Esophagus (tissue), 2 donors: ENCODE data around the gene ADAM15. TPM values are rescaled to one million over a fixed set of nuclear protein-coding genes. Genes with fewer than 3 reads are reported as not detected.

Source experiments
- H3K27ac ChIP-seq, 2 donors: one replicate each; pipeline ENCODE4 v1.5.1; 2013; ENCODE audit warnings: low read depth in 2 of 2, mild to moderate bottlenecking in 2 of 2, inconsistent platforms in 1 of 2, low read length in 1 of 2, moderate library complexity in 1 of 2
- H3K27me3 ChIP-seq, 2 donors: one replicate each; pipeline ENCODE4 v1.6.1; 2013; ENCODE audit warnings: low read length in 2 of 2, control low read depth in 1 of 2, mild to moderate bottlenecking in 1 of 2; ENCODE audit not compliant: insufficient read depth in 2 of 2, control insufficient read depth in 1 of 2
- H3K36me3 ChIP-seq, 2 donors: one replicate each; pipeline ENCODE4 v1.6.1; 2013; ENCODE audit warnings: low read length in 1 of 2; ENCODE audit not compliant: control insufficient read depth in 2 of 2, insufficient read depth in 2 of 2
- H3K4me1 ChIP-seq, 2 donors: one replicate each; pipeline ENCODE4 v1.6.1; 2013; ENCODE audit warnings: low read length in 1 of 2; ENCODE audit not compliant: control insufficient read depth in 2 of 2, insufficient read depth in 2 of 2
- H3K4me3 ChIP-seq, 2 donors: one replicate each; pipeline ENCODE4 v1.5.1; 2013; ENCODE audit warnings: low read length in 2 of 2, mild to moderate bottlenecking in 2 of 2, low read depth in 1 of 2, moderate library complexity in 1 of 2
- H3K9me3 ChIP-seq, 2 donors: one replicate each; pipeline ENCODE4 v1.6.1; 2013; ENCODE audit warnings: mild to moderate bottlenecking in 2 of 2, low read depth in 1 of 2, low read length in 1 of 2, moderate library complexity in 1 of 2; ENCODE audit not compliant: control insufficient read depth in 2 of 2, insufficient read depth in 1 of 2
- WGBS, 2 donors: extraction: QIAGEN DNeasy Blood & Tissue Kit; methylation state at CpG; one replicate each; pipeline ENCODE4 v1.1.7; 2013; 5-methylcytosine and 5-hydroxymethylcytosine counted together
- polyA plus RNA-seq, 2 donors: library from polyadenylated mRNA; stranded (reverse); fragments of 200-250 nt; gene quantifications; one replicate each; pipeline ENCODE4 v1.2.3, GENCODE V29; 2013
- donor health status: healthy with polysubstance abuse.
- donor health status: Bipolar disorder and iron deficiency.

Gene ADAM15
- polyA plus RNA-seq, 2 donors, result 122 to 222 TPM

GRCh38 chr1:155018617-155019348 is 32.3 kb upstream of the ADAM15 start:
- Histone ChIP-seq H3K4me1 (peaks cover 14 to 41% of the 10 kb centered on the region in 2 donors), H3K36me3 (peaks cover 8 to 29% of the 10 kb centered on the region in 2 donors), H3K9me3 (no peaks in the 10 kb centered on the region), H3K27me3 (no peaks in the 10 kb centered on the region), H3K27ac (peak overlapping the region; percentile 74 to 95), H3K4me3 (no peak overlapping the region)
- WGBS, 2 donors, result 79 to 85% methylated on average over 7 to 8 of the region's 8 CpGs

GRCh38 chr1:155019377-155020245 is 31.5 kb upstream of the ADAM15 start:
- H3K27ac ChIP-seq, result peak overlapping the region in 1 of 2 donors; percentile 74
- peaks cover 14 to 36% of the 10 kb centered on the region in 2 donors for H3K4me1 ChIP-seq
- no peaks in the 10 kb centered on the region for H3K9me3 ChIP-seq
- H3K4me3 ChIP-seq, result no peak overlapping the region
- 61 to 68% methylated on average over 11 of the region's 11 CpGs for WGBS, 2 donors
- peaks cover 3 to 21% of the 10 kb centered on the region in 2 donors for H3K36me3 ChIP-seq
- H3K27me3 ChIP-seq, result no peaks in the 10 kb centered on the region

GRCh38 chr1:155022136-155022926 is 28.8 kb upstream of the ADAM15 start:
- H3K4me1 ChIP-seq, result peaks cover under 1 to 20% of the 10 kb centered on the region in 2 donors
- no peak overlapping the region for H3K4me3 ChIP-seq
- no peak overlapping the region for H3K27ac ChIP-seq
- H3K36me3 ChIP-seq, result no peaks in the 10 kb centered on the region
- no peaks in the 10 kb centered on the region for H3K27me3 ChIP-seq
- 80 to 85% methylated on average over 8 of the region's 8 CpGs for WGBS, 2 donors
- no peaks in the 10 kb centered on the region for H3K9me3 ChIP-seq

- H3K27ac ChIP-seq, result no peak overlapping the region
- H3K9me3 ChIP-seq, result no peaks in the 10 kb centered on the region
- peaks cover 0 to 15% of the 10 kb centered on the region in 2 donors for H3K4me1 ChIP-seq
- H3K27me3 ChIP-seq, result no peaks in the 10 kb centered on the region
- WGBS, 2 donors, result 43 to 49% methylated on average over 4 of the region's 4 CpGs
- no peaks in the 10 kb centered on the region for H3K36me3 ChIP-seq
- no peak overlapping the region for H3K4me3 ChIP-seq
Observed at GRCh38 chr1:155022927-155023236, 28.2 kb upstream of the ADAM15 start.

GRCh38 chr1:155023627-155024026 is 27.5 kb upstream of the ADAM15 start:
- Histone ChIP-seq H3K27me3 (no peaks in the 10 kb centered on the region), H3K9me3 (no peaks in the 10 kb centered on the region), H3K27ac (no peak overlapping the region), H3K4me3 (no peak overlapping the region), H3K4me1 (peaks cover 0 to 14% of the 10 kb centered on the region in 2 donors), H3K36me3 (no peaks in the 10 kb centered on the region)
- WGBS, 2 donors, result 78 to 80% methylated on average over 5 of the region's 5 CpGs

GRCh38 chr1:155024315-155024714 is 26.8 kb upstream of the ADAM15 start:
- WGBS, 2 donors, result 91 to 93% methylated on average over 9 of the region's 9 CpGs
- no peaks in the 10 kb centered on the region for H3K9me3 ChIP-seq
- H3K36me3 ChIP-seq, result no peaks in the 10 kb centered on the region
- H3K4me1 ChIP-seq, result peaks cover 0 to 14% of the 10 kb centered on the region in 2 donors
- H3K4me3 ChIP-seq, result no peak overlapping the region
- H3K27ac ChIP-seq, result no peak overlapping the region
- no peaks in the 10 kb centered on the region for H3K27me3 ChIP-seq

GRCh38 chr1:155026154-155026553 is 25.0 kb upstream of the ADAM15 start:
- Histone ChIP-seq H3K9me3 (no peaks in the 10 kb centered on the region), H3K27ac (peak overlapping the region in 1 of 2 donors; percentile 18), H3K27me3 (no peaks in the 10 kb centered on the region), H3K4me1 (peaks cover 0 to 12% of the 10 kb centered on the region in 2 donors), H3K36me3 (no peaks in the 10 kb centered on the region), H3K4me3 (no peak overlapping the region)
- 56 to 70% methylated on average over 9 of the region's 9 CpGs for WGBS, 2 donors

GRCh38 chr1:155026588-155026987 is 24.5 kb upstream of the ADAM15 start:
- peak overlapping the region in 1 of 2 donors; percentile 18 for H3K27ac ChIP-seq
- no peak overlapping the region for H3K4me3 ChIP-seq
- 78 to 85% methylated on average over 6 of the region's 6 CpGs for WGBS, 2 donors
- no peaks in the 10 kb centered on the region for H3K27me3 ChIP-seq
- H3K36me3 ChIP-seq, result no peaks in the 10 kb centered on the region
- no peaks in the 10 kb centered on the region for H3K9me3 ChIP-seq
- H3K4me1 ChIP-seq, result peaks cover 0 to 12% of the 10 kb centered on the region in 2 donors

GRCh38 chr1:155029513-155030242 is 21.4 kb upstream of the ADAM15 start:
- Histone ChIP-seq H3K36me3 (no peaks in the 10 kb centered on the region), H3K4me1 (peaks cover 0 to 15% of the 10 kb centered on the region in 2 donors), H3K4me3 (no peak overlapping the region), H3K27ac (no peak overlapping the region), H3K27me3 (no peaks in the 10 kb centered on the region), H3K9me3 (no peaks in the 10 kb centered on the region)
- WGBS, 2 donors, result 85 to 88% methylated on average over 16 of the region's 16 CpGs
